IPS-NIHi11 (cell line): ENCODE results near the gene VRK1.
"Not testable (repeated sequence)": the region's sequence is repeated elsewhere in the genome, so short reads cannot be mapped to it uniquely, and the experiment has no call there.

Experiments
- DNase-seq: peaks from one replicate; pipeline ENCODE4 v3.0.0; 2012; ENCODE audit warnings: mixed read lengths, low spot score

Gene VRK1

DNA sequence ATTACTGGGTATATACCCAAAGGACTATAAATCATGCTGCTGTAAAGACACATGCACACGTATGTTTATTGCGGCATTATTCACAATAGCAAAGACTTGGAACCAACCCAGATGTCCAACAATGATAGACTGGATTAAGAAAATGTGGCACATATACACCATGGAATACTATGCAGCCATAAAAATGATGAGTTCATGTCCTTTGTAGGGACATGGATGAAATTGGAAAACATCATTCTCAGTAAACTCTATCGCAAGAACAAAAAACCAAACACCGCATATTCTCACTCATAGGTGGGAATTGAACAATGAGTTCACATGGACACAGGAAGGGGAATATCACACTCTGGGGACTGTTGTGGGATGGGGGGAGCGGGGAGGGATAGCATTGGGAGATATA is 86.8 kb downstream of the VRK1 start:
- not testable (repeated sequence) for DNase-seq

GRCh38 chr14:96888158-96888557 is 91.0 kb downstream of the VRK1 start:
- DNase-seq, result no peak

DNA sequence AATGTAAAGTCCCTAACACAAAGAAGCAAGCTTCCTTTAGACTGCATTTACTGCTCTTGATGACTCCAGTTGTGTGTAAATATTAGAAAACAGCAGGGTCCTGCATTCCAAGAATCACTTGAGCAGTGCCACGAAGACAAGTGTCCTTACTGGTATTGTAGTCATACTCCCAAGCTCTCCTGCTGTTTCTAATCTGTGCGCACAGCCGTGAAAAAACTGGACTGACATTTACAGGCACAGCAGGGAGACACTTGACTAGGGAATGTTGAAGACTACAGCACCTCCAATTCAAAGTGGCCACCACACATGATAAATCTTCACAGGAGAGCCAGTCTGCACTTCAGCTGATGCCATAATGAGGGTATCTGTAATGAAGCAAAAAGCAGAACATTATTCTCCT is 91.4 kb downstream of the VRK1 start:
- DNase-seq, result peak; percentile 36

- DNase-seq, result peak; percentile 12
Observed at GRCh38 chr14:96889091-96889490, 91.9 kb downstream of the VRK1 start.

DNA sequence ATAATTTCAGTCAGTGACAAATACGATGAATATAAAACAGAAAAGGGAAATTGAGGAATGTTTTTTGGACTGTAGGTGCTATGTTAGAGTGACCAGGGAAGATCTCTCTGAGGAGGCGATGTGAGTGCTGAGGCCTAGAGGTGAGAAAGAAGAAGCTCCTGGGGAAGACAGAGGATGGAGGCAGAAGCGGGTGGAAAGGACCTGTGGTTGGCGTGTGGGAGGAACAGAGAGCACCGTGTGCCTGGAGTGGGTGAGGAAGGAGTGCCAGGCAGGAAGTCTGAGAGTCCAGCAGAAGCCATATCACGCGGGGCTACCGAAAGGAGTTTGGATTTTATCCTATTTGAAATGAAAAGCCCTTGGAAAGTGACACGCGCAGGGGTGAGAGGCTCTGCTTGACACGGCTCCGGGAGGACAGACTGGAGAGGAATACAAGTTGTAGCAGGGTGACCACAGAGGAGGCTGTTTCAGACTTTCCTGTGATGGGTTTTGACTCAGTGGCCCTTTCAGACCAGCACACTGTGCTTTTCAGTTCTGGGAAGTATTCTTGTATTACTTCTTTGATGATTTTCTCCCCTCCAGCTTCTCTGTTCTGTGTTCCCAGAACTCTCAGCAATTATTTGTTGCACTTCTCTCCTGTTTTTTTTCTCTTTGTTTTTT is 96.9 kb downstream of the VRK1 start:
- no peak for DNase-seq

- no peak for DNase-seq
Observed at GRCh38 chr14:96894966-96895365, 97.8 kb downstream of the VRK1 start.

GRCh38 chr14:96895658-96896271 is 98.6 kb downstream of the VRK1 start:
- no peak for DNase-seq

GRCh38 chr14:96897184-96897583 is 100.0 kb downstream of the VRK1 start:
- DNase-seq, result no peak

GRCh38 chr14:96901227-96901626 is 104.0 kb downstream of the VRK1 start:
- no peak for DNase-seq

- no peak for DNase-seq
Observed at GRCh38 chr14:96902004-96902403, 104.8 kb downstream of the VRK1 start.

DNA sequence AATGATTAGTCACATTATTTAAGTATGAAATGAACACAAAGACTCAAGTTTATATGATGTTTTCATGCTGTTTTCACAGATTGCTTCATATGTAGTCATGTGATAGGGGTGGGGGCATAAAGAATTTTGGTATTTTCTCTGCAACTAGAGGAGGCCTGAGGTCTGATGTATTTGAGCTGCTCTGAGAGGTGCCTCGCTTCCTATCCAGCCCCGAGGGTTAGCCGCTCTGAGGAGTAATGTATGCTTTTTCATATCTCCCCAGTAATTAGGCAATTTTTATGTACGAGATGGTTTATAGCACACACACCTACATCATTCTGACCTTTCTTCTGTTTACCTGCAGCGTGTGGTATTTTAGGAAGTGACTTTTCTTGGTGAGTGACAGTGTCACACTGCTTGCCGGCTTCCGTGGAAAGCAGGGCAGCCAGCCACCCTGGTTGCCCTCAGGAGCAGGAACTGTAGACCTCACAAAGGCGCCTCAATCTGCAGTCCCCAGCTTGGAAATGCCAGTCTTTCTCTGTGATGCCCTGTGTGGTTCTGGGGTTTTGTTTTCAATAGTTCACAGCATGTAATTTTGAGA is 106.4 kb downstream of the VRK1 start:
- DNase-seq, result no peak

GRCh38 chr14:96904201-96904600 is 107.0 kb downstream of the VRK1 start:
- DNase-seq, result no peak

- DNase-seq, result no peak
Observed at GRCh38 chr14:96905065-96905464, 107.9 kb downstream of the VRK1 start.

DNA sequence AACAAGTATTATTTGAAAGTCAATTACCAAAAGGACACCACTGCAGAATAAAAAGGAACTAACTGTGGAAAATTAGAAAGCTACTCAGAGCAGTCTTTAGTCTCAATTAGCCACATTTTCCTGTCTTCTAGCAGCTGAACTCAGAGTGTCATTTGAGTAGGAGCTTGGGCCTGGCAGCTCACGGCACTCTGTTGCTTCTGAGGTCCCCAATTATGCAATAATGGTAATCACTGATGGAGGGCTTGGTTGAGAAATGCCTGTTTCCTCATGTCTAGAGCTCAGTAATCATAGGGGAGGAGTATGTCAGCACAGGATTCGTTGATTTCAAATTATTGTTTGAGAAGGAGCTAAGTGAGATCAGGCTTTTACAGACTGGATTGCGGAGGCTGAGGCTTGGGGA is 108.6 kb downstream of the VRK1 start:
- no peak for DNase-seq

GRCh38 chr14:96906434-96906833 is 109.3 kb downstream of the VRK1 start:
- DNase-seq, result no peak

DNA sequence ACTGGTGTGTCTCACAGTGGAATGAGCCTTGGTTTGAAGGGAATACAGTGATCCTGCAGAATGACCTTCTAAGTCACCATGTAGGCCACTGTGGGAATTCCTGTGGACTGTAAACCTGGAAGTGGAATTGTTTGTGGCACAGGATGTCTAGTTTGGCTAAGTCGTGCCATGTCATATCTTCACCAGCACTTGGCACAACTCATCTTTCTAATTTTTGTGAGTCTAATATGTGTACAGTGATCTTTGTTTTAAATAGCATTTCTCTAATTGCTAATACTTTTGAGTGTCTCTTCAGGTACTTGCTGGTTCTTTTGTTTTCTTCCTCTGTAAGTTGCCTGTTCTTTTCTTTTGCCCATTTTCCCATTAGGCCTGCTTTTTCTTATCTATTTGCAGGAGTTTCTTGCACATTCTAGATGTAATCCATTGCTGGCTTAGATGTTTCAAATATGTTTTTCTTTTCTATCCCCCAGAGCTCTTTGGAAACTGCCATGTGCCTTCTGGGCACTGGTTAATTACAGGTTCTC is 112.7 kb downstream of the VRK1 start:
- no peak for DNase-seq

- DNase-seq, result no peak
Observed at GRCh38 chr14:96911499-96912149, 114.4 kb downstream of the VRK1 start.

DNA sequence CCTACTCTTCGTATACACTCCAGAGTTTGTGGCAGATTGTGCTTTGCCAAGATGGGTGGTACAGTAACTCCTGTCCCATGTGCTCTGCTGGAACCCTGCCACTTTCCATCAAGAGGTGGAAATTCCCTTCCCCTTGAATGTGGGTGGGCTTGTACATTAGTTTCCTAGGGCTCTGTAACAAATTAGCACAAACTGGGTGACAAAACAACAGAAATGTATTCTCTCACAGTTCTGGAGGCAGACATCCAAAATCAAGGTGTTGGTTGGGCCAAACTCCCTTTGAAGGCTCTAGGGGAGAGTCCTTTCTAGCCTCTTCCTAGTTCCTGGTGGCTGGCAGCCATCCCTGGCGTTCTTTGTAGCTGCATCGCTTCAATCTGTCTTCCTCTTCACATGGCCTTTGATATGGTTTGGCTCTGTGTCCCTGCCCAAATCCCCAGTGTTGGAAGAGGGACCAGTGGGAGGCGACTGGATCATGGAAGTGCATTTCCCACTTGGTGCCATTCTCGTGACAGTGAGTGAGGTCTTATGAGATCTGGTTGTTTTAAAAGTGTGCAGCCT is 117.5 kb downstream of the VRK1 start:
- no peak for DNase-seq

- no peak for DNase-seq
Observed at GRCh38 chr14:96915478-96915877, 118.3 kb downstream of the VRK1 start.

- DNase-seq, result no peak
Observed at GRCh38 chr14:96916751-96917150, 119.6 kb downstream of the VRK1 start.

- no peak for DNase-seq
Observed at GRCh38 chr14:96917442-96917963, 120.3 kb downstream of the VRK1 start.

- no peak for DNase-seq
Observed at GRCh38 chr14:96920023-96920422, 122.8 kb downstream of the VRK1 start.
